ENCODE results near the gene NXF3.
"Not testable (repeated sequence)": the region's sequence is repeated elsewhere in the genome, so short reads cannot be mapped to it uniquely, and the experiment has no call there.

Gene NXF3

GRCh38 chrX:103092942-103093341 lies at the start of gene NXF3:
TSS of gene NXF3 (minus strand) at chrX:103093143. CDS start at chrX:103093023, 120 bp downstream.
- DNase-seq: no peak

- DNase-seq: not testable (repeated sequence)
Observed at GRCh38 chrX:103136528-103136927, 43.6 kb upstream of the NXF3 start.

- DNase-seq: no peak
Observed at GRCh38 chrX:103124284-103124683, 31.3 kb upstream of the NXF3 start.

- DNase-seq: no peak
Observed at GRCh38 chrX:103120748-103121147, 27.8 kb upstream of the NXF3 start.

GRCh38 chrX:103116970-103117369 lies 24.0 kb upstream of the NXF3 start:
- DNase-seq: not testable (repeated sequence)

- not testable (repeated sequence) for DNase-seq
Observed at GRCh38 chrX:103109497-103109896, 16.6 kb upstream of the NXF3 start.

- no peak for DNase-seq
Observed at GRCh38 chrX:103107836-103108235, 14.9 kb upstream of the NXF3 start.

- DNase-seq: not testable (repeated sequence)
Observed at GRCh38 chrX:103107227-103107737, 14.3 kb upstream of the NXF3 start.

GRCh38 chrX:103104370-103104769 lies 11.4 kb upstream of the NXF3 start:
- DNase-seq: not testable (repeated sequence)

GRCh38 chrX:103103866-103104265 lies 10.9 kb upstream of the NXF3 start:
- DNase-seq: not testable (repeated sequence)

- no peak for DNase-seq
Observed at GRCh38 chrX:103101299-103102042, 8.5 kb upstream of the NXF3 start.

GRCh38 chrX:103100484-103100883 lies 7.5 kb upstream of the NXF3 start:
- no peak for DNase-seq

GRCh38 chrX:103099691-103100090 lies 6.7 kb upstream of the NXF3 start:
- no peak for DNase-seq

- DNase-seq: no peak
Observed at GRCh38 chrX:103098488-103098887, 5.5 kb upstream of the NXF3 start.

- no peak for DNase-seq
Observed at GRCh38 chrX:103081051-103081450, 11.9 kb downstream of the NXF3 start.

GRCh38 chrX:103073467-103073866 lies 19.5 kb downstream of the NXF3 start:
- DNase-seq: no peak

GRCh38 chrX:103066606-103067005 lies 26.3 kb downstream of the NXF3 start:
- no peak for DNase-seq

- no peak for DNase-seq
Observed at GRCh38 chrX:103063918-103064434, 29.0 kb downstream of the NXF3 start, which contains the start of gene BEX1. TSS of gene BEX1 (minus strand) at chrX:103064171. CDS start at chrX:103063274, 897 bp downstream.

- DNase-seq: no peak
Observed at GRCh38 chrX:103063191-103063845, 29.6 kb downstream of the NXF3 start.

GRCh38 chrX:103061486-103061885 lies 31.5 kb downstream of the NXF3 start:
- no peak for DNase-seq

GRCh38 chrX:103056902-103057301 lies 36.0 kb downstream of the NXF3 start:
- DNase-seq: no peak

GRCh38 chrX:103052625-103053024 lies 40.3 kb downstream of the NXF3 start:
- no peak for DNase-seq

GRCh38 chrX:103051260-103051789 lies 41.6 kb downstream of the NXF3 start:
- DNase-seq: no peak

- not testable (repeated sequence) for DNase-seq
Observed at GRCh38 chrX:103033371-103033770, 59.6 kb downstream of the NXF3 start.

Data from NK-92 treated with Interleukin-12 subunit alpha and Interleukin-12 subunit beta, amount 100 ng/mL, for 24 hours (cell line).